Measurements from ENCODE around the gene IL17RE.

- TF ChIP-seq, protein P1, sequence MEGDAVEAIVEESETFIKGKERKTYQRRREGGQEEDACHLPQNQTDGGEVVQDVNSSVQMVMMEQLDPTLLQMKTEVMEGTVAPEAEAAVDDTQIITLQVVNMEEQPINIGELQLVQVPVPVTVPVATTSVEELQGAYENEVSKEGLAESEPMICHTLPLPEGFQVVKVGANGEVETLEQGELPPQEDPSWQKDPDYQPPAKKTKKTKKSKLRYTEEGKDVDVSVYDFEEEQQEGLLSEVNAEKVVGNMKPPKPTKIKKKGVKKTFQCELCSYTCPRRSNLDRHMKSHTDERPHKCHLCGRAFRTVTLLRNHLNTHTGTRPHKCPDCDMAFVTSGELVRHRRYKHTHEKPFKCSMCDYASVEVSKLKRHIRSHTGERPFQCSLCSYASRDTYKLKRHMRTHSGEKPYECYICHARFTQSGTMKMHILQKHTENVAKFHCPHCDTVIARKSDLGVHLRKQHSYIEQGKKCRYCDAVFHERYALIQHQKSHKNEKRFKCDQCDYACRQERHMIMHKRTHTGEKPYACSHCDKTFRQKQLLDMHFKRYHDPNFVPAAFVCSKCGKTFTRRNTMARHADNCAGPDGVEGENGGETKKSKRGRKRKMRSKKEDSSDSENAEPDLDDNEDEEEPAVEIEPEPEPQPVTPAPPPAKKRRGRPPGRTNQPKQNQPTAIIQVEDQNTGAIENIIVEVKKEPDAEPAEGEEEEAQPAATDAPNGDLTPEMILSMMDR (IDR thresholded peaks at IDR 0.05): no peak
- TF ChIP-seq POLR2AphosphoS5 (IDR thresholded peaks at IDR 0.05): no peak
Measured at GRCh38 chr3:9903238-9903624, 583 bp downstream of the IL17RE start.

Data from breast epithelium (tissue), 3 donors.